Common myeloid progenitor, CD34-positive (primary cell): ENCODE measurements around the gene COL20A1.

Source experiments
- CTCF ChIA-PET: fragments of 350-600 bp; sonication (Branson Sonifier 250); formaldehyde crosslinking; loops from one replicate; lab custom pipeline; 2021; ENCODE audit warnings: antibody characterized with exemption; lab: Charles Lee
- POLR2A ChIA-PET: fragments of 350-600 bp; sonication (Branson Sonifier 250); formaldehyde crosslinking; loops from one replicate; lab custom pipeline; 2021; ENCODE audit warnings: antibody characterized with exemption; lab: Charles Lee
- DNase-seq, 3 donors: peaks; one replicate each; pipeline versions ENCODE4 v3.0.0 to v3.0.0-alpha.2; 2013
- H3K27ac ChIP-seq, 2 experiments: 1 replicate in 1 of 2; 2 replicates in 1 of 2; pipeline ENCODE4 v1.7.0; 2013; ENCODE audit warnings: inconsistent platforms in 2 of 2, low read length in 2 of 2, mild to moderate bottlenecking in 2 of 2, low read depth in 1 of 2, moderate library complexity in 1 of 2; ENCODE audit not compliant: severe bottlenecking in 2 of 2, insufficient read depth in 1 of 2, poor library complexity in 1 of 2
- H3K27me3 ChIP-seq, 5 experiments: replicated peaks in 2 of 5; 1 replicate in 3 of 5; 2 replicates in 2 of 5; pipeline versions ENCODE4 v1.6.1 to v1.7.0; 2013; ENCODE audit warnings: low read length in 4 of 5, mild to moderate bottlenecking in 2 of 5, moderate library complexity in 2 of 5, inconsistent platforms in 1 of 5; ENCODE audit not compliant: insufficient read depth in 5 of 5, control insufficient read depth in 4 of 5
- H3K36me3 ChIP-seq, 4 experiments: 1 replicate in 2 of 4; 2 replicates in 2 of 4; pipeline versions ENCODE4 v1.6.1 to v1.7.0; 2013; ENCODE audit warnings: low read length in 3 of 4, control low read depth in 1 of 4, mild to moderate bottlenecking in 1 of 4; ENCODE audit not compliant: control insufficient read depth in 4 of 4, insufficient read depth in 4 of 4
- H3K4me1 ChIP-seq, 4 experiments: 1 replicate in 3 of 4; 2 replicates in 1 of 4; pipeline versions ENCODE4 v1.6.1 to v1.7.1; 2013; ENCODE audit warnings: low read length in 3 of 4, mild to moderate bottlenecking in 3 of 4, control low read depth in 1 of 4, inconsistent platforms in 1 of 4, moderate library complexity in 1 of 4; ENCODE audit not compliant: control insufficient read depth in 4 of 4, insufficient read depth in 4 of 4; ENCODE audit errors: control extremely low read depth in 1 of 4
- H3K4me3 ChIP-seq, 7 experiments: 1 replicate in 4 of 7; 2 replicates in 3 of 7; pipeline versions ENCODE4 v1.5.1 to v1.7.0; 2013; ENCODE audit warnings: mild to moderate bottlenecking in 7 of 7, low read length in 6 of 7, moderate library complexity in 6 of 7, inconsistent platforms in 2 of 7, low read depth in 2 of 7, control low read depth in 1 of 7; ENCODE audit not compliant: insufficient read depth in 4 of 7, control insufficient read depth in 1 of 7; ENCODE audit errors: extremely low read depth in 1 of 7
- H3K9me3 ChIP-seq, 5 experiments: 1 replicate in 4 of 5; 2 replicates in 1 of 5; pipeline versions ENCODE4 v1.6.1 to v1.7.1; 2013; ENCODE audit warnings: low read length in 4 of 5, mild to moderate bottlenecking in 2 of 5, inconsistent platforms in 1 of 5, low read depth in 1 of 5, moderate library complexity in 1 of 5; ENCODE audit not compliant: control insufficient read depth in 4 of 5, insufficient read depth in 2 of 5; ENCODE audit errors: control extremely low read depth in 1 of 5
- WGBS: methylation state at CpG from one replicate; pipeline ENCODE4 v1.1.5; 2013; ENCODE audit not compliant: insufficient coverage; 5-methylcytosine and 5-hydroxymethylcytosine counted together

Gene COL20A1

DNA sequence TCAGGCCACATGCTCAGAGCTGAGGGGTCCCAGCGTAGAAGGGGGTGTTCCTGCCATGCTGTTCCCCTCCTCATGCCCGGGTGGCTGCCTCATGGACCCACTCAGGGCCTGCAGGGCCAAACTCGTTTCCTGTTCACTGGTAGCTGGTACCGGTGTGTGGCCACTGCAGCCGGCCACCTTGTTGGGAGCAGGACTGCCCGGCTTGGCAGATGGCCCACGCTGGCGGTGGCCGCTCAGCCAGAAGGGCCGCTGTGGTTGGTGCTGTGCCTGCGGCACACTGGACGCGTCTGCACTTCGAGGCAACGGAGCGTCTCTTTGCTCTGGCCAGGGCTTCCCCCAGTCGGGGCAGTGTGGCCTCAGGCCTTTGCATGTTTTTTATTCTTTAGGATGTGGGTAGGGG is 10.0 kb upstream of the COL20A1 start:
- H3K27me3 ChIP-seq, result no peaks in the 10 kb centered on the region
- POLR2A ChIA-PET, result no interaction called here
- H3K36me3 ChIP-seq, result peaks cover 2 to 78% (median 48%) of the 10 kb centered on the region in 4 experiments
- H3K27ac ChIP-seq, result no peak overlapping the region
- WGBS, result 93% methylated on average over 14 of the region's 17 CpGs
- no peak for DNase-seq
- no peaks in the 10 kb centered on the region for H3K9me3 ChIP-seq
- CTCF ChIA-PET, result interaction anchor here (0.7 kb wide), 1 partner anchor 69 kb away, joined by 3 read pairs; no protein-coding TSS in a partner anchor
- no peaks in the 10 kb centered on the region for H3K4me1 ChIP-seq
- no peak overlapping the region for H3K4me3 ChIP-seq

DNA sequence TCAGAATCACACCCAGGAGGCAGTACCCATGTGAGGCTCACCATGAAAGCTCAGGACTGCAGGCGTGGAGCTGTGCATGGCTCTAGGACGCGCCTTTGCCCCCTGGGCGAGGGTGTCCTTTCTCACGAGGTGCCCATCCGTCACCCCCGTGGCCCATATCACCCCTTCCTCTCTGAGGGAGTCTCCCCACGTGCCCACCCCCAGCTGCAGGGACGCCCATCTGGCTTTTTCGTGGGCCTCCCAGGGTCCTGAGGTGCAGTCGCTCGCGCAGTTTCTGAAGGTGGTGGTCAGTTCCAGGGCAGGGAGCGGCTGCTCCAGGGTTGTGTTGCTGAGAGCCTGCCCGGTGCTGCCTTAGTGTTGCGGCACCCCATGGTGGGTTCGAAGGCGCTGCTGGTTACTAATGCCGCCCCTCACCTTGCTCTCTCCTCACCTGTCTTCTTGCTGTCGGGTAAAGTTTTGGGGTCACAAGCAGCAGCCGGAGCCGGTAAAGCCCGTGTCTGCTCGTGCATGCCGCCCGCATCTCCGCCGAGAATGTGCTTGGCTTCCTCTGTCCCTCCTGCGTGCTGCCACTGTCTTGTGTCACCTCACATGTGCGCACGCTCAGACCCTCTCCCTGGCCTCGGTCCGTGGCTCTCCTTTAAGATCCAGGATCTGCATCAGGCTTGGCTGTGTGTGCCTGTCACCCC is 9.4 kb upstream of the COL20A1 start:
- CTCF ChIA-PET, result no interaction called here
- H3K27me3 ChIP-seq, result no peaks in the 10 kb centered on the region
- H3K36me3 ChIP-seq, result peaks cover 2 to 81% (median 49%) of the 10 kb centered on the region in 4 experiments
- POLR2A ChIA-PET, result no interaction called here
- no peaks in the 10 kb centered on the region for H3K4me1 ChIP-seq
- DNase-seq, result no peak
- H3K27ac ChIP-seq, result no peak overlapping the region
- WGBS, result 96% methylated on average over 32 of the region's 33 CpGs
- H3K4me3 ChIP-seq, result no peak overlapping the region
- H3K9me3 ChIP-seq, result no peaks in the 10 kb centered on the region

DNA sequence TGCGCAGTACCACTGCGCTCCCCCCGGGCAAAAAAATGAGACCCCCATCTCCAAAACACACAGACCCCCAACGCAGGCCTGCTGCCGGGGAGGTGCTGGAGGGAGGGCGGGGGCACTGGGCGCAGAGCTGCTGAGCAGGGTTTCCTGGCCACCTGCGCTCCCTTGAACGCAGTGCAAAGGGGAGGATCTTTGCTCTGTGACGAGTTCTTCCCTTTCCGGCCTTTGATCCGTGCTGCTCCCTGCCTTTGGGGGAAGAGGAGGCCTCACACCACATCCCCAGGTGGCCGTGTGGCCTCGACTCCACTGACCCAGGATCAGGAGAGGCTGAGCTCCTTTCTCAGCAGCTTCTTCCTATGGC is 8.9 kb upstream of the COL20A1 start:
- H3K27ac ChIP-seq, result no peak overlapping the region
- CTCF ChIA-PET, result no interaction called here

DNA sequence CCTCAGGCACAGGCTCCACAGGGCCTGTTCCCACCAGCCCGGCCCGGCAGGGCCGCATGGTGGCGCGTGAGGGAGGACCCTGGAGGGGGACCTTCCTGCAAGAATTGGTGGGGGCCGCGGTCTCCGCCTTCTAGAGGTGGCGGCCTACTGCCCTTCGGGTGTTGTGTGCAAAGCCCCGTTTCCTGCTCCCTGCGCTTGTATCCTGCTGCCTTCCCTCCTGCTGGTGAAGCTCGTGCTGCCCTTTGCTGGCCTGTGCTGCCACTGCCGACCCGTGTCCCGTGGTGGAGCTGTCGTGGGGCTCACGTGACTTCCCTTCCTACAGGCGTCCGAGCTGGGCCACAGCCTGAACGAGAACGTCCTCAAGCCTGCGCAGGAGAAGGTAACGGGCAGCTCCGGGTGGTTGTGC is 8.4 kb upstream of the COL20A1 start:
- peaks cover 2 to 81% (median 51%) of the 10 kb centered on the region in 4 experiments for H3K36me3 ChIP-seq

More for the DNA sequence above, 8.9 kb upstream of the COL20A1 start:
- Histone ChIP-seq H3K9me3 (no peaks in the 10 kb centered on the region), H3K36me3 (peaks cover 2 to 82% (median 52%) of the 10 kb centered on the region in 4 experiments), H3K4me3 (peak overlapping the region in 2 of 7 experiments; percentile 33 to 42), H3K4me1 (no peaks in the 10 kb centered on the region), H3K27me3 (no peaks in the 10 kb centered on the region)
- DNase-seq, result no peak
- POLR2A ChIA-PET, result no interaction called here
- 86% methylated on average over 12 of the region's 14 CpGs for whole genome bisulfite sequencing

DNA sequence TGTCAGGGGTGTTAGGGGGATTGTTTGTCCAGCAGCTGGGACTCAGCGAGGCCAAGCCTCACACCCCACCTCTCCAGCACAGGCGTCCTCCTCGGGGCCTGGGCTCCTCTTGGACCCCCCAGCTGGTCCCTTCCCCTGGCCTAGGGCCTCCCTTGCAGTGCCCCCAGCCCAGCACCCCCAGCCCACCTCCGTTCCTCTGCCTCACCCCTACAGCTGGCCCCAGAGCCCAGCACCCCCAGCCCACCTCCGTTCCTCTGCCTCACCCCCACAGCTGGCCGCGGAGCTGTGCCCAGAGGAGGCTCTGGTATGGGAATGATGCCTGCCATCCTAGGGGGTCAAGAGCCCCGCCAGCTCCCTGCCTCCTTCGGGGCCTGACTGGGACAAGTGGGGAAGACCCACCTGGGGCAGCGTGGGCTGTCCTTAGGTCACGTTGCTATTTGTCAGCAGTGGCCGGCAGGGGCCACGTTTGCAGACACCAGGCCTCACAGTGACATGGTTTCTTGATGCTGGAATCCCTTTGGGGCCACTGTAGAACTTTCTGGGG is 7.9 kb upstream of the COL20A1 start:
- 92% methylated on average over 10 of the region's 13 CpGs for WGBS
- Histone ChIP-seq H3K27ac (no peak overlapping the region), H3K27me3 (no peaks in the 10 kb centered on the region), H3K9me3 (no peaks in the 10 kb centered on the region), H3K36me3 (peaks cover 2 to 78% (median 51%) of the 10 kb centered on the region in 4 experiments), H3K4me1 (no peaks in the 10 kb centered on the region), H3K4me3 (no peak overlapping the region)
- CTCF ChIA-PET, result interaction anchor here (0.7 kb wide), 1 partner anchor 50 kb away, joined by 3 read pairs; no protein-coding TSS in a partner anchor
- DNase-seq, result no peak
- POLR2A ChIA-PET, result no interaction called here

More for the DNA sequence above, 8.4 kb upstream of the COL20A1 start:
- 80% methylated on average over 19 of the region's 25 CpGs for WGBS
- no peaks in the 10 kb centered on the region for H3K27me3 ChIP-seq
- no peaks in the 10 kb centered on the region for H3K9me3 ChIP-seq
- H3K4me1 ChIP-seq, result no peaks in the 10 kb centered on the region
- peak overlapping the region in 2 of 7 experiments; percentile 33 to 42 for H3K4me3 ChIP-seq
- ChIA-PET POLR2A (no interaction called here), CTCF (interaction anchor here (0.7 kb wide), 1 partner anchor 50 kb away, joined by 3 read pairs; no protein-coding TSS in a partner anchor)
- no peak for DNase-seq
- H3K27ac ChIP-seq, result no peak overlapping the region

DNA sequence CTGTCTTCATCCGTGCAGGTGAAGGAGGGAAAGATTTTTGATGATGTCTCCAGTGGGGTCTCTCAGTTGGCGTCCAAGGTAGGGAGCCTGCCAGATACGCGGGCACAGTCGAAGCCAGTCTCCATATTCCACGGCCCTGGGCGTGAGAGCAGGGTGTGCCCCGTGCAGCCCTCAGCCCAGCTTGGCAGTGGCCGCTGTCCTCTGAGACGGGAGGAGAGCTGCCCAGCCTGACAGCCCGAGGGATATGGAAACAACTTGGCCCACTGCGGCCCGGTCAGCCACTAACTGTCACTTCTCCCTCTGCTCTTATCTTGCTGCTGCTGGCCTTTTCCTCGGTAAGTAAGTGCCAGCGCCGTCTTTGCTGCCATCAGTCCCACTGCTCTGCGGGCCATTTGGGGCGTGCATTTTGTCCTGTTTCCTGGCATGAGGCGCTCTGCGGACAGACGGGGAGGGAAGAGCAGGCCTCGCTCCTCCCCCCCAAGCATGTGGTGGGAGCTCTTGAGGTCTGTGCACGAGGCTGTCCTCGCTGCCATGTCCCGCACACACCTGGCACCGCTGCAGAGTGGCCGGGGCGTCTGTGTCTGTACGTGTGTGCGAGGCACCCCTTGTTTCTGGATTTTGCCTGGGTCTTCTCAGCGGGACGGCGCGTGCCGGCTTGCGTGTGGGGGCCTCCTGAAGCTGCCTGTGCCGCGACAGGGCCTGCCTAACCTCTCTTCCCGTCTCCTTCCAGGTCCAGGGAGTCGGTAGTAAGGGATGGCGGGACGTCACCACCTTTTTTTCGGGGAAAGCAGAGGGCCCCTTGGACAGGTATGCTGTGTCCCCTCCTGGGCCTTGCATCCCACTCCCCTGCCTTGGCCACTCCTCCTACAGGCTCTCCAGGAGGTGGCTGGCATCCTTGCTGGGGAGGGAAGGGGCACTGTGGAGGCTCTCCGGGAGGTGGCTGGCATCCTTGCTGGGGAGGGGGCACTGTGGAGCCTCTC is 7.1 kb upstream of the COL20A1 start:
- POLR2A ChIA-PET, result no interaction called here
- Histone ChIP-seq H3K4me3 (no peak overlapping the region), H3K27me3 (no peaks in the 10 kb centered on the region), H3K27ac (no peak overlapping the region), H3K9me3 (no peaks in the 10 kb centered on the region), H3K36me3 (peaks cover 2 to 71% (median 46%) of the 10 kb centered on the region in 4 experiments), H3K4me1 (no peaks in the 10 kb centered on the region)
- 97% methylated on average over 36 of the region's 44 CpGs for WGBS
- no peak for DNase-seq
- CTCF ChIA-PET, result no interaction called here
